ENCODE data around the gene KIF26B.

- no peak for TF ChIP-seq CTCF (IDR thresholded peaks at IDR 0.05)
- no peak for TF ChIP-seq EP300 (IDR thresholded peaks at IDR 0.05; ENCODE audit: low read depth)
Measured at GRCh38 chr1:245201201-245201600, 46.4 kb downstream of the KIF26B start.

Data from transverse colon (tissue), 3 donors.